Measurements from ENCODE around the gene FBXW12. TPM values are rescaled to one million over a fixed set of nuclear protein-coding genes. Genes with fewer than 3 reads are reported as not detected.
"Not testable (repeated sequence)": the region's sequence is repeated elsewhere in the genome, so short reads cannot be mapped to it uniquely, and the experiment has no call there.

The FBXW12 gene
- total RNA-seq, 1 donor from 2014 or later: 1.6 TPM

DNA sequence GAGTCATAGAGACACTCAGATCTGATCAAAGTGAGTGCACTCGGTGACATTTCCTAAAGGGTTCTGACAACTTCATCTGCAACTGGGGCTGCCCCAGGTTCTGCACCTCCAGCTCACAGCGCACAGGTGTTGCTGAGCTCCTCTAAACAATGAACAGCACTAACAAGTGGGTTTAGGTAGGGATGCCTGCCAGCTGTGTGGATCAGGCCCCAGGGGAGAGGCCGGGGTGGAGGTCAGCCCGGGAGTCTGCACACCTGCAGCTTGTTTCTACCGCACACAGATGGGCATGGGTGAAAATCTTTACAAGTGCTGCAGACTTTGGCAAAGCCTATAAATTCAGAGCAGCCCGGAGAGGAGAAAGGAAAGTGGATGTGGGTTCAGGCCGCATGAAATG lies 355 bp downstream of the FBXW12 start:
- no peak for FAIRE-seq

DNA sequence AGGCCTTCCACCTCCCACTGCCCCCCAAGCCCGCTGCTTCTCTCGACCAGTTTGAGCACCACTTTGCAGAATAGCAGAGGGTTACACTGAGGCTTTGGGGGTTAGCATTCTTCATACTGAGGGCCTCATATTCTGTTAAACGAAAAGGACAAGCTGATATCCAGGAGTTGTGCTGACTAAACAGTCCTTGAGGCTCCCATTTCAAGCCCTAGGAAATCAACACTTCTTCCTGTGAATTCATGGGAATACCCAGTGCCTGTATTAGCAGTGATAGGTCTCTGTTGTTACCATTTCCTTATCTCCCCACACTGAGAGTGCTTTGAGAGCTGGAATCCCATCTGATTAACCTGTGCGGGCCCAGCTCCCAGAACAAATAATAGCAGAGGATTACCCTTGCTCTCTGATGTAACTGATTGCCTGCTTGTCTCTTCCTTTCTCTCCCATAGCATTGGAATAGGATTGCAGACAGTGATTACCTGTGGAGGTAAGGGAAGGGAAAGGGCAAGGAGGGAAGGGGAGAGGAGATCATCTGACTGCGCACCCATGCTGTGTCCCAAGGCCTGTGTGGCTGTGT lies 930 bp downstream of the FBXW12 start:
- FAIRE-seq (no peak), DNase-seq (ENCODE audit: low spot score in 2 of 2) (no peak)

More for the DNA sequence above, 355 bp downstream of the FBXW12 start:
- DNase-seq (ENCODE audit: low spot score in 2 of 2): no peak

DNA sequence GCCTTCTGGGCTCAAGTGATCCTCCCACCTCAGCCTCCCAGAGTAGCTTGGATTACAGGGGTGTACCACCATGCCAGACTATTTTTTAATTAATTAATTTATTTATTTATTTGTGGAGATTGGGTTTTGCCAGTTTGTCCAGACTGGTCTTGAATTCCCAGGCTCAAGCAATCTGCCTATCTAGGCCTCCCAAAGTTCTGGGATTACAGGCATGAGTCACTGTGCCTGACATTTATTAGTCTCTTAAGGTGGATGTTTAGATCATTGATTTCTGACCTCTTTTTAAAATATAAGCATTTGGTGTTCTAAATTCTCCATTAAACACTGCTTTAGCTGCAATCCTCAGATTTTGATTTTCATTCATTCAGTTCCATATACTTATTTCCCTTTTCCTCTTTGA lies 15.6 kb downstream of the FBXW12 start:
- FAIRE-seq: no peak
- DNase-seq (ENCODE audit: low spot score in 2 of 2): no peak

DNA sequence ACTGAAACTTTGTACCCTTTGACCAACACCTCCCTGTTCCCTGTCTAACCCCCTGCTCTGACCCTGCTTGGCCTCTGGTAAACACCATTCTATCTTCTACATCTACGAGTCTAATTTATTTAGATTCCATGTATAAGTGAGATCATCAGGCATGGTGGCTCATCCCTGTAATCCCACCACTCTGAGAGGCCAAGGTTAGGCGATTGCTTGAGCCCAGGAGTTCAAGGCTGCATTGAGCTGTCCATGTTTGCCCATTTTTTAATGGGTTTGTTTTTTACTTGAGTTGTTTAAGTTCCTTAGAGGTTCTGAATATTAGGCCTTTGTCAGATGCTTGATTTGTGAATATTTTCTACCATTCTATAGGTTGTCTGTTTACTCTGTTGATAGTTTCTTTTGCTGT lies 16.9 kb downstream of the FBXW12 start:
- no peak for FAIRE-seq
- DNase-seq (ENCODE audit: low spot score in 2 of 2): no peak

DNA sequence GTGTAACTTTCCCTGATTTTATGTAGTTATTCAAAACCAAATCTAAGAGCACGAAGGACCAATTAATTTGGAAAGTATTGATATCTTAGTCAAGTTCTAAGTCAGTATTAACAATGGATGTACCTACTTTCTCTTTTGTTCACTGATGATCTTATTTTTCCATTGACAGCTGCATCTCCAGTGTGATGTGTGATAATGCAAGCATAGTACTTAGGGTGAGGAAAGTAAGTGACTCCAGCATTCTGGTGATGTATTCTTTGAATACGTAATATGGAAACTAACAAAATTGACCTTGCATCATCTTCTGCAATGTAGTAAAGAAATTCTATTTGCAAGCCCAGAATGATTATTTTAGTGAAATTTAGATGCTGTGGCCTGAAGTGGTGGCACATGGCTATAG lies 22.4 kb downstream of the FBXW12 start:
- FAIRE-seq: no peak
- DNase-seq (ENCODE audit: low spot score in 2 of 2): no peak

DNA sequence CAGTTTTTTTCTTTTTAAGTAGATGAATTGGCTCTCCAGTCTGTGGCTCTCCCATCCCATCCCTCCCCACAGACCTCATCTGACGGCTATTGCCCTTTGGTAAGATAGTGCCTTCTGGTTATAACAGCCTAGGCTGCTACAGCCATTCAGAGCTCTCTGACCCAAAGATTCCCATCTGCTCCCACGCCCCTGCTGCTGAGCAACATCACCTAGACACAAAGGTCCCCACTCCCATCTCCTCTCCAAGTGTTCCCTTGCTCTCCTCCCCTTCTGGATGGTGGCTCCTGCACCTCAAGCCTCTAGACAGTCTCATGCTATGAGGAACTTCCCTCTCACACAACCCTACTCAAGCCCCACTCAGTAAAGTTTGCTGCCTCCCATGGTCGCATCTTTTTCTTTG lies 23.7 kb downstream of the FBXW12 start:
- DNase-seq (ENCODE audit: low spot score in 2 of 2) (no peak), FAIRE-seq (no peak)

DNA sequence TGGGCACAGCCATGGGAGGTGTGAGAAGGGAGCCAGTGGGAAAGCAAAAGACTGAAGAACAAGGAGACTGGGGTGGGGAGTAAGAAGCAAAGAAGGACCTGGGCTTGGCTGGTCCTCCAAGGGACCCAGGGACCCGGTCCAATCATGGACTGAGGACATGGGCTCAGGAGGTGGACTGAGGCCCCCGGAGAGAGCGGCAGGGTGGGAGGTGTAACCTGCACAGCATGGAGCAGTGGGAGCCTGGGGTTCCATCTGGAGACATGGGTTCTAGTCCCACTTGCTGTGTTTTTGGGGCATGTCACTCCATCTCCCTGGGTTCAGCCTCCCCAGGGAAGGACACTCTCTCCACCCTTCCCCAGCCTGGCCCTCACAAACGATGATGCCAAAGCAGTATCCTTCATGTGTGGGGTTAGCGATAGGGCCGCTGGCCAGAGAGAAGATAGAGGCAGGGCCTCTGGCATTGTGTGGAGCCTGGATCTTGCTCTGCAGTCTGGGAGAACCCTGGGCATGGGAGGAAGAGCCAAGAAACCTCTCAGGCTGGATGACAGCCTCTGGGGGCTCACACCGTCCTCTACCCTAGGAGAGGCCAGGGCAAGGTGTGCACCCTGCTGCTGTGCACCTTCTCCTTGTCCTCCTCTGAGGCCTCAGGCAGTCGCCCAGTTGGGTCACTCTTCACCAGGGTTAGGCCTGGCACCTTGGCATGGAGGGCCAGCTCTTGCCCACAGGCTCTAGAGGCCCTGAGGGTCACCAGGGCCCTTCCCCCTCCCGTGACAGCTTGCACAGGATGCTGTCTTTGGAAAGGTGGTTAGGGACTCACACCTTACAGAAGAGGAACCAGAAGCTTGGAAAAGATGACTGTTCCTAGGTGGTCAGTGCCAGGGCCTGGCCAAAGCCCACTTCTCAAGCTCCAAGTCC lies 26.0 kb downstream of the FBXW12 start:
- FAIRE-seq (no peak), DNase-seq (ENCODE audit: low spot score in 2 of 2) (peak in 1 of 2 donors; percentile 1)

DNA sequence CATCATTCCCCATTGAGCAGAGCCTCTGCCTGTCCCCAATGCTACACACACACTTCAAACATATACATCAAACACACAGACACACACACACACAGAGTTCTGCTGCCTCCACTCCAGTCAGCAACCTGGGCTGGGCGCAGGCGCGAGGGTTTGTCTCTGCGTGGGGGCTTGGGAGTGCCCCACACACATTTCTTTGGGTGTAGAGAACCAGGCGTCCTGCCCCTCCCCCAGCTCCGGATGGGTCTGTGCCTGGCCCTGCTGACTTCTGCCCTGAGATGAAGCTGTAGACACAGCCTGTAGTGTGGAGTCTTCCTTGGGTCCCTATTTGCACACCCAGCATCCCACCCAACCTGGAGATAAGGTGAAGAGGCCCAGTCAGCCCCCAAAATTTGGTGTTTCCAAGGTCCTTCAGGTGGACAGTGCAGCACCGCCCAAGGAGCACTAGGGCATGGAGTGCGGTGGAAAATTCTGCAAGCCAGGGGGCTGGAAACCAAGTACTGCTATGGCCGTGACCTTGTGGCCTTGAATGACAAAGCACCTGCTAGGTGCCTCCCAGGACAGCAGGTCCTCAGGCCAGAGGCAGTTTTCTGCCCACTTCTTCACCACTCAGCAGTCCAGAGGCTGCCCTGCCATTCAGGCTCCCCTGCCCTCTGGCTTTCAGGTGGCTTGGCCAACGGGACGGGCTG lies 26.8 kb downstream of the FBXW12 start:
- no peak for FAIRE-seq

DNA sequence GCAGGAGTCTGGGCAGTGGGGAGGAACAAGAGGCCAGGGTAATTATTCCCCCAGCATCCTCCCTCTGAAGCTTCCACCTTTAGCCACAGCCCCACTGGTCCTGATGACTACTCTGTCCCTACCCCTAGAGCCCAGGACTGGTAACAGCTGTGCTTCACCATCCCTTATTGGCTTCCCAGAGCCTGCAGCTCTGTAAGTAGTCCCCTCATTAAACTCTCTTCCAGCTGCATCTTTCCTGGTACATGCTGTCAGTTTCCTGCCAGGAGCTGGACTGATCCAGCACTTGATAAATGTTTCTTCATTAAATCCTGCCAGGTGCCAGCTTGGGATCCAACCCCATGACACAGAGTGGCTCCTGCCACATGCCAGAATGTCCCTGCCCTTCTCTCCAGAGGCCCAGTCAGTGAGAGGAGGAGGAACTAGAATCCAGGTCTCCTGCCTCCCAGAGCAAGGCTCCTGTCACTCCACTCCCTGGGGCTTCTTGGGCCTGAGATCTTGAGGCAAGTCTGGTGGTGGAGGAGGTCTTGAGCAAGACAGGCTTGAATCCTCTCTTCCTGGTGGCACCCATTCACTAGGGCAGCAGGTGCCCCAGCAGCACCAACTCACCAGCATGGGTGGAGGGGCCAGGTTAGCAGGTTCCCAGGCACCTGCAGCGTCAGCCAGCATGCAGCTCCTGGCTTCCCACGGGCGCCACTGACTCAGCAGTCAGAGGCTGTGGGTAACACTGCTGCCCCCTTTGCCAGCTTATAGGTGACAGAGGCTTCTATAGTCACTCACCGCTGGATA lies 27.6 kb downstream of the FBXW12 start:
- FAIRE-seq (no peak), DNase-seq (ENCODE audit: low spot score in 2 of 2) (peak in 1 of 2 donors; percentile 5)

More for the DNA sequence above, 26.8 kb downstream of the FBXW12 start:
- peak in 1 of 2 donors; percentile 8 for DNase-seq (ENCODE audit: low spot score in 2 of 2)

DNA sequence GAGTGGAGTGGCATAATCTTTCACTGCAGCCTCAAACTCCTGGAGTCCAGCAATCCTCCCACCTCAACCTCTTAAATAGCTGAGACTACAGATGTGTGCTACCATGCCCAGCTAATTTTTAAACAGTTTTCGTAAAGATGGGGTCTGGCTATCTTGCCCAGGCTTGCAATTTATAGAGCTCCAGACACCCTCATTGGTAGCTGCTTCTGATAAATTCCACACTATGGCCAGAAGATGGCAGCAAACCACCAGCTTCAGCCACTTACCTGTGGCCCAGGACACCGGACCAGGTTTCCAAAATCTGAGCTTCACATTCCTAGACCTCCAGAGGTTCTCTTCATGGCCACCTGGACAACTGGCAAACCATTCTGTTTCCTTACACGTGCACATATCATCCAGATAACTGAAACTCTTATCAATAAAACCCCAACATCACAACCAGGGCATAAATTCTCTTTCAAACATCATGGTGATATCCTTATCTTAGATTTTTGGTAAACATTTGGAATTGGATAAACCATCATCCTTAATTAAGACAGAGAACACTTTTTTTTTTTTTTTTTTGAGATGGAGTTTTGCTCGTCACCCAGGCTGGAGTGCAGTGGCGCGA lies 28.9 kb downstream of the FBXW12 start:
- DNase-seq (ENCODE audit: low spot score in 2 of 2) (peak; percentile 67 to 80), FAIRE-seq (no peak)

DNA sequence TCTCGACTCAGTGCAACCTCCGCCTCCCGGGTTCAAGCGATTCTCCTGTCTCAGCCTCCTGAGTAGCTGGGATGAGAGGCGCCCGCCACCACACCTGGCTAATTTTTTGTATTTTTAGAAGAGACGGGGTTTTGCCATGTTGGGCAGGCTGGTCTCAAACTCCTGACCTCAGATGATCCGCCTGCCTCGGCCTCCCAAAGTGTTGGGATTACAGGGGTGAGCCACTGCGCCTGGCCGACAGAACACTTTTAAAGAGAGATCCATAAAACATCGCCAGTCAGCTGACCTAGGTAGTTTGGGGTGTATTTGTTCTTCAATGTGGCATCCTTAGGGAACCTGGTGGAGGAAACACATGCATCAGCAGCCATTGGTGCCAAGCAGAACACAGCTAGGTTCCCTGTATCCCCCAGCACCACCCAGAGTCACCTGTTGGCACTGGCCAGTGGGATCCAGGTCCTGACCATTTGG lies 29.4 kb downstream of the FBXW12 start:
- peak in 1 of 2 donors; percentile 8 for DNase-seq (ENCODE audit: low spot score in 2 of 2)
- not testable (repeated sequence) for FAIRE-seq

DNA sequence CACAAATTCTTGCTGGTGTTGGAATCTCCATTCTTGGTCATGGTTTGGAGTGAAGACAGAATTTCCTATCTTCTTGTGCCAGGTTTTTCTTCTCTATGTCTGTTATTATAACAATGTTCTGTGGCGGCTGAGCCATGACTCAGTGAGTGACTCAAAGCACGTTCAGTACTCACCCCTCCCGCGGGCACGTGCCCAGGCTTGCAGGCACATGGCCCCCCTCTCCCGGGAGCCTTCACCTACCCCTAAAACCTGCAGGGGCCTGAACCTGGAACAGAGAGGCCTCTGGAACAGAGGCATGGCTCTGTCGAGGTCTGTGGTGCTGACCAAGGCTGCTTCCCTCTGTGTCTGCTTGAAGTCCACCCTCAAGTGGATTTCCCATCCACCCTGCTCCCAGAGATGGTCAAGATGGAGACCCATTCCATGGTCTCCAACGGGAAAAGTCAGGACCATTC lies 30.3 kb downstream of the FBXW12 start:
- peak; percentile 15 to 58 for DNase-seq (ENCODE audit: low spot score in 2 of 2)
- FAIRE-seq: no peak

DNA sequence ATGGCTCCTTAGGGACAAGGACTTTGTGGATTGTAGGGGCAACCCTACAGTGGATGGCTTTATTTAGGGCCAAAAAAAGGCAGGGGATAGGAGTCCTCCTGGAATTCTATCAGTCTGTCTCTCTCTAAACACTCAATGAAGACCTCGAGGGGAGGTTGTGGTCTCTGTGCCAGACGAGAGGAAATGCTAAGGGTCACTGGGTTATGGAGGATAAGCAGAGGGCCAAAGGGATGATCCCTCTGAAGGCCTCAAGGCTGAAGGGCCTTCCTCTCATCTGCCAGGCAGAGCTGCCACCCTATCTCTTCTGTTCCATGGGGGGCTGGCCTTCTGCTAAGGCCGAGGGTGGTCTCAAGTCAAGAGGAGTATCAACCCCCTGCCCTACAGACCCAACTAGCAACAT lies 30.9 kb downstream of the FBXW12 start:
- DNase-seq (ENCODE audit: low spot score in 2 of 2): no peak
- FAIRE-seq: no peak

DNA sequence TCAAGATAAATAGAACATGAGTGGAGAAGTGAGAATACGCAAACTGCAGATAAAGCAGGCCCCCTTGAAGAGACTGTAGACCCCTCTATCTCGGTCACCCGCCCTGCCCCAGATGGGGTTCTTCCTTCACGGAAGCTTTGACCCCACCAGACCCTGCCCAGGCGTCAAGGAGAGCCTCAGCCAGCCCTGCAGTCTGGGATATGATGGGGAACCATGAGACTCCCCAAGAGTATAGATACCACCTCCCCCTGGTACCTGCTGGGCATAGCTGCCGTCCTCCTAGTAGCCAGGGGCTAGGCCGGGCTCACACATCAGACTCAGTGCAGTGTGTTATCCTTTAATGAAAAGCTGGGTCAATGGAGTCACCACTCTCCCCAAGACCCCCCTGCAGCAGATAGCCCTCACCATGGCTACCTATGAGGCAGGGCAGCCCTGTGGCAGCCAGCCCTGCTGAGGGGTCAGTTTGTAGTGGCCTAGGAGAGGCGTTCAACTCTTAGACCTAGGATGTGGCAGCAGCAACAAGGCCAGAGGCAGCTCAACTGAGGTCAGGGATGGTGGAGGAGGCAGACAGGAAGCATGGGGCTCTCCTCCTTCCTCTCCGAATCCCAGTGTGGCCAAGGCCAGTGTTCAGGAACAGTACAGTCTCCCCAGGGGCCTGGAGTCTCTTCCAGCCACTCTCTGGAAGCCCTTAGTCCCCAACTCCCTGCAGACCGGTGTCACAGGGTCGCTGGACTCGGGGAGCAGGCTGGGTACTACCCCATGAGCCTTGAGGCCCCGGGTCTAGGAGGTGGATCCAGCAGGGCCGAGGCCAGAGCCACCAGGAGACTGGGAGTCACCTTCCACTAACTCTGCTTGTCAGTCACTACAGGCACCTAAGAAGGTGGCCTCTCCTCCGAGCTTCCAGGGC lies 31.8 kb downstream of the FBXW12 start:
- no peak for FAIRE-seq

DNA sequence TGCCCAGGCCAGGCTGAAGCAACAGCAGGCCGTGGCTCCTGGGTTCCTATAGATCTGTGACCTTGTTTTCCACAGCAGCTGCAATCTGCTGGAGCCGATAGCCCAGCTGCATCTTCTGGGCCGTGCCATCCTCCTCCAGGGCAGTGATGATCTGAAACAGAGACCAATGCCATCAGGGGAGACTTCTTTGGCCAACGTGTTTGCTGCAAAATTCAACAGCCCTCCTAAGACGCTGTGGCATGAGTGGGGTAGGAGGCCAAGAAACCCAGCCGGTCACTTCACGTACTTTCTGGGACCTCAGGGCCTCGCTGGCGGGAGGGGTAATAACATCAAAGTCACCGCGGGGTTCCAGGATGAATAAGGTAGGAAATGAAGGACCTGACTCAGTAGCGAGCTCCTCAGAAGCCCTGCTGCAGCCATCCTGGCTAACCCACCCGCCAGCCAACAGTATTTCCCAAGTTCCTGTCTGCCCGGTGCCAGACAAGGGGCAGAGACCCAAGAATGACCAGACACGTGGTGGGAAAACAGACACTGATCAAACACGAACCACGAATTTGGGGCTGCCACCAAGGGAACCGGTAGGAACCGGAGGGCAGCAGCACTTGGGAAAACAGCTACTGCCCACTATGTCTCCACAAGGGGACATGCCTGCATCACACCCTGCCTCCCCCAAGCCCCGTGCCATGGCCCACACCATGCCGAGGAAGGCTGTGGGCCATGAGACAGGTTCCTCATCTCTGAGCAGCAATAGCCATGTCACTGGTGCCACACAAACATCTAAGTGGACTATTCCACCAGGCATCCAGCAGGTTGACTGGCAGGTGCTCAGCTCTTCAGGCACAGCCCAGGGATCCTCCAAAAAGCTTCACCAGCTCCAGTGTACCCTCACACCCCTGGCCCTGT lies 32.7 kb downstream of the FBXW12 start:
- peak; percentile 10 to 22 for DNase-seq (ENCODE audit: low spot score in 2 of 2)
- FAIRE-seq: no peak

More for the DNA sequence above, 31.8 kb downstream of the FBXW12 start:
- no peak for DNase-seq (ENCODE audit: low spot score in 2 of 2)

DNA sequence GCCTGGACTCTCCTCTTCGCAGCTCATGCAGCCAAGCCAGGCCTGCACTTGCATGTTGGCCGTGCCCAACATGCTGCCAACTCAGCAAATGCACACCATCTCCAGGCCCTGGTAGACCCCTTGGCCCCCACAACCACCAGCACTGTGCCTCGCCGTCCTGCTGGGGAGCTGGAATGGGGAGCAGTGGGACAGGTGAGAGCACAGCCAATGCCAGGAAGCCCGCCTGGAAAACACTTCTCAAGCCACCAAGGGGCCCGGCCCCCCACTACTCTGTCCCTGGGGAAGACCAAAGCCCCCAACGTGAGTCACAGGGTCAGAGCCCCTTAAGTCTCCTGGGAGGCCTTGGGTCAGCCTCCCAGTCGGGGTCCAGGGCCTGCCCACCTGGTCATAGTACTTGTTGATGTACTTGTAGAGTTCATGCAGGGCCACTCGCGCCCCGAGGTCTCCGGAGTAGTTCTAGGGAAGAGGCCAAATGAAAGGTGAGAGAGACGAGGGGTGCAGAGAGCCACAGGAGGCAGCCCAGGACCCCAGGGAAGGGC lies 33.4 kb downstream of the FBXW12 start:
- no peak for FAIRE-seq
- peak; percentile 3 to 7 for DNase-seq (ENCODE audit: low spot score in 2 of 2)

DNA sequence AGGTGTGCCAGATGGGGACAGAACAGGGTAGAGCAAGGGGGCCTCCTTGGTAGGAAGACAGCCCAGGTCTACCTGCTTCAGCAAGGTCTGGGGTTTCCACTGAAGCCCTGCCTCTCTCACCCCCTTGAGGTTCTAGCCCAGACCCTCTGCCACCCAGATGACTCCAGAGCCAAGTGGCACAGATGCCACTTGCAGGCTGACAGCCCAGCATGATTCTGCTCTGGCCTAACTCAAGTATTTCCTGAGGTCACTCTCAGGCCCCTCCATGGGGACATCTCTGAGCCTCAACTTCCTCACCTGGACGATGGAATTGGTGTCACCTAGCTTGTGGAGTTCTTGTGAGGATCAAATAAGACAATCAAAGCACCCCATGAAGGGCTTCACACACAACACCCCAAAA lies 34.0 kb downstream of the FBXW12 start:
- DNase-seq (ENCODE audit: low spot score in 2 of 2) (no peak), FAIRE-seq (no peak)
